Vagina (tissue), 2 donors: ENCODE results near the gene C16orf74.

ENCODE experiments used
- CTCF ChIP-seq, 3 experiments: fragments of 450-650 bp in 2 of 3; fragments of 200-600 bp in 1 of 3; sonication (generic) in 1 of 3; IDR thresholded peaks; one replicate each; pipeline ENCODE4 v1.5.1; 2017 to 2019; ENCODE audit warnings: antibody characterized with exemption in 3 of 3, mild to moderate bottlenecking in 2 of 3, moderate library complexity in 2 of 3
- POLR2A ChIP-seq, 2 donors: fragments of 450-650 bp; IDR thresholded peaks; one replicate each; pipeline ENCODE4 v1.6.1; 2017; ENCODE audit warnings: antibody characterized with exemption in 2 of 2, mild to moderate bottlenecking in 2 of 2, moderate library complexity in 2 of 2
- POLR2AphosphoS5 ChIP-seq, 2 donors: sonication (generic); formaldehyde crosslinking; IDR thresholded peaks; one replicate each; pipeline ENCODE4 v1.9.0; 2017; ENCODE audit warnings: antibody characterized with exemption in 2 of 2, mild to moderate bottlenecking in 2 of 2, low read depth in 1 of 2; ENCODE audit not compliant: insufficient read depth in 1 of 2

- no peak for TF ChIP-seq CTCF (IDR thresholded peaks at IDR 0.05)
- TF ChIP-seq POLR2A (IDR thresholded peaks at IDR 0.05): no peak
- no peak for TF ChIP-seq POLR2AphosphoS5 (IDR thresholded peaks at IDR 0.05; ENCODE audit: insufficient read depth in 1 of 2, low read depth in 1 of 2)
Measured at GRCh38 chr16:85719605-85720301, 31.1 kb downstream of the C16orf74 start.
